Measurements from ENCODE around the gene IQGAP1. TPM values are rescaled to one million over a fixed set of nuclear protein-coding genes. Genes with fewer than 3 reads are reported as not detected.

The IQGAP1 gene
- total RNA-seq, 1 donor from 2014 or later: 265 TPM

GRCh38 chr15:90465930-90466567 is 78.0 kb downstream of the IQGAP1 start:
- H3K27ac ChIP-seq: no peak overlapping the region
- ATAC-seq (no peak), DNase-seq (no peak)
- no peak overlapping the region for H3K4me3 ChIP-seq
- no peak for TF ChIP-seq CTCF (IDR thresholded peaks at IDR 0.05)
- H3K9me3 ChIP-seq: no peaks in the 10 kb centered on the region
- intact Hi-C loops (cut with DNase I): no loop called here
- peaks cover 99% of the 10 kb centered on the region for H3K36me3 ChIP-seq
- peaks cover 28% of the 10 kb centered on the region for H3K4me1 ChIP-seq
- no peaks in the 10 kb centered on the region for H3K27me3 ChIP-seq (ENCODE audit: low read depth)

GRCh38 chr15:90469723-90470122 is 81.7 kb downstream of the IQGAP1 start:
- Histone ChIP-seq H3K27ac (no peak overlapping the region), H3K36me3 (peaks cover 98% of the 10 kb centered on the region), H3K4me1 (peaks cover 12% of the 10 kb centered on the region), H3K4me3 (no peak overlapping the region), H3K27me3 (ENCODE audit: low read depth) (no peaks in the 10 kb centered on the region), H3K9me3 (no peaks in the 10 kb centered on the region)
- ATAC-seq: peak in 1 of 2 donors; percentile 42
- no peak for DNase-seq
- intact Hi-C loops (cut with DNase I): no loop called here
- TF ChIP-seq CTCF (IDR thresholded peaks at IDR 0.05): no peak

GRCh38 chr15:90470453-90470852 is 82.4 kb downstream of the IQGAP1 start:
- intact Hi-C loops (cut with DNase I): no loop called here
- TF ChIP-seq CTCF (IDR thresholded peaks at IDR 0.05): no peak
- Histone ChIP-seq H3K27ac (no peak overlapping the region), H3K27me3 (ENCODE audit: low read depth) (no peaks in the 10 kb centered on the region), H3K36me3 (peaks cover 98% of the 10 kb centered on the region), H3K4me3 (no peak overlapping the region), H3K4me1 (peaks cover 5% of the 10 kb centered on the region), H3K9me3 (no peaks in the 10 kb centered on the region)
- no peak for DNase-seq
- no peak for ATAC-seq

- intact Hi-C loops (cut with DNase I): no loop called here
- ATAC-seq: no peak
- Histone ChIP-seq H3K36me3 (peaks cover 98% of the 10 kb centered on the region), H3K4me3 (no peak overlapping the region), H3K9me3 (no peaks in the 10 kb centered on the region), H3K4me1 (no peaks in the 10 kb centered on the region), H3K27me3 (ENCODE audit: low read depth) (no peaks in the 10 kb centered on the region), H3K27ac (no peak overlapping the region)
- TF ChIP-seq CTCF (IDR thresholded peaks at IDR 0.05): no peak
- no peak for DNase-seq
Observed at GRCh38 chr15:90471126-90471525, 83.1 kb downstream of the IQGAP1 start.

- H3K4me3 ChIP-seq: no peak overlapping the region
- peaks cover 98% of the 10 kb centered on the region for H3K36me3 ChIP-seq
- no peaks in the 10 kb centered on the region for H3K4me1 ChIP-seq
- H3K27ac ChIP-seq: no peak overlapping the region
- DNase-seq (no peak), ATAC-seq (no peak)
- no peaks in the 10 kb centered on the region for H3K27me3 ChIP-seq (ENCODE audit: low read depth)
- no peaks in the 10 kb centered on the region for H3K9me3 ChIP-seq
- intact Hi-C loops (cut with DNase I): no loop called here
- TF ChIP-seq CTCF (IDR thresholded peaks at IDR 0.05): no peak
Observed at GRCh38 chr15:90471769-90472168, 83.7 kb downstream of the IQGAP1 start.
